Activated naive CD4-positive, alpha-beta T cell treated with anti-CD3 and anti-CD28 coated beads, Interleukin-2, amount 10 ng/mL, durations not matched to agents 7 days and 5 days (primary cell): Measurements from ENCODE around the gene RNF166.
A peak's percentile ranks its signal among the peaks of the same experiment; 100 is the strongest.

ENCODE experiments used
- CTCF ChIA-PET: fragments of 350-600 bp; sonication (Branson Sonifier 250); formaldehyde crosslinking; loops from one replicate; lab custom pipeline; 2021; ENCODE audit warnings: antibody characterized with exemption; lab: Charles Lee
- DNase-seq: peaks from one replicate; pipeline ENCODE4 v3.0.0-alpha.2; 2020
- H3K27ac Mint-ChIP-seq: one replicate; pipeline ENCODE4 v1.8.0; 2021; ENCODE audit warnings: mild to moderate bottlenecking, moderate library complexity, mixed read lengths
- H3K27me3 Mint-ChIP-seq: one replicate; pipeline ENCODE4 v1.8.0; 2021; ENCODE audit warnings: mild to moderate bottlenecking, mixed read lengths
- H3K36me3 Mint-ChIP-seq: one replicate; pipeline ENCODE4 v1.8.0; 2021; ENCODE audit warnings: mixed read lengths
- H3K4me1 Mint-ChIP-seq: one replicate; pipeline ENCODE4 v1.8.0; 2021; ENCODE audit warnings: mixed read lengths
- H3K4me3 Mint-ChIP-seq: one replicate; pipeline ENCODE4 v1.8.0; 2021; ENCODE audit warnings: mild to moderate bottlenecking, moderate library complexity, mixed read lengths
- H3K9me3 Mint-ChIP-seq: one replicate; pipeline ENCODE4 v1.8.0; 2021; ENCODE audit warnings: mixed read lengths

RNF166 gene

DNA sequence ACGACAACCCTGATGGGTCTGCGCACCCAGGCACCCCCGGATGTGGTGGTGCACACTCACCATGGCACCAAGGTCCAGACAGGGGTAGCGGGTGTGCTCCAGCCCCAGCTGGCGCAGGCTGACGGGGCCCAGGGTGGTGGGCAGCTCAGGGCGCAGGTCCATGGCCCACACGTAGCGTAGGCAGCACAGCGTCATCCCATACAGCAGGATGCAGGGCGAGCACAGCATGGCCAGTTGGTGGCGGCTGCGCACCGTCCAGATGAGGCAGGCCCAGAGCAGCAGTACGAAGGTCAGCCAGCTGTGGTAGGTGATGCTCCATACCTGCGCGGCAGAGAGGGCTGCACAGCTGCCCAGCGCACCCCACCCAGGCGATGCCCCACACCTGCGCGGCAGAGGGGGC lies 29.9 kb upstream of the RNF166 start:
- Mint-ChIP-seq H3K27me3 (no peaks in the 10 kb centered on the region), H3K27ac (no peak overlapping the region), H3K4me3 (no peak overlapping the region), H3K36me3 (peaks cover 17% of the 10 kb centered on the region), H3K4me1 (peaks cover 7% of the 10 kb centered on the region), H3K9me3 (no peaks in the 10 kb centered on the region)
- CTCF ChIA-PET = interaction anchor here (1.0 to 3.6 kb wide), 4 partner anchors 10 to 79 kb away, joined by 3 to 49 read pairs (median 12); no protein-coding TSS in a partner anchor
- no peak for DNase-seq

GRCh38 chr16:88735616-88736015 lies 29.4 kb upstream of the RNF166 start:
- Mint-ChIP-seq H3K9me3 (no peaks in the 10 kb centered on the region), H3K27me3 (no peaks in the 10 kb centered on the region), H3K4me1 (peaks cover 9% of the 10 kb centered on the region), H3K27ac (no peak overlapping the region), H3K4me3 (no peak overlapping the region), H3K36me3 (peaks cover 19% of the 10 kb centered on the region)
- CTCF ChIA-PET = interaction anchor here (1.4 to 3.6 kb wide), 3 partner anchors 11 to 50 kb away, joined by 4 to 49 read pairs (median 19); no protein-coding TSS in a partner anchor
- no peak for DNase-seq

DNA sequence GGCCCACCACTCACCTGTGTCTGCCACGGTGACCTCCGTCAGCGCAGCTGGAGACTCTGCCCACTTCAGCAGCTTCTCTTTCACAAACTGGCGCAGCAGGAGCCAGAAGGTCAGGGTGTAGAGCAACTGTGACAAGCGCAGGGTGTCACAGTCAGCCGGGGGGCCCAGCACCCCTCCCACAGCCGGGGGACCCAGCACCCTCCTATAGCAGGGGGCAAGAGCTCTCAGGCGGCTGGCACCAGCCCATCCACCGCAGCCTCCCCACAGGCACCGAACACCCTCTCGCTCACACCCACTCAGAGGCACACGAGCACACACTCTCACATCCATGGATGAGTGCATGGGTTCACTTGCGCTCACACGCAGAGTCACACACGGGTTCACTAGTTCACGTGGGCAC lies 28.9 kb upstream of the RNF166 start:
- Mint-ChIP-seq H3K27ac (no peak overlapping the region), H3K4me1 (peaks cover 9% of the 10 kb centered on the region), H3K4me3 (no peak overlapping the region), H3K27me3 (no peaks in the 10 kb centered on the region), H3K36me3 (peaks cover 21% of the 10 kb centered on the region), H3K9me3 (no peaks in the 10 kb centered on the region)
- CTCF ChIA-PET = interaction anchor here (1.4 to 3.6 kb wide), 2 partner anchors 46 to 51 kb away, joined by 4 to 49 read pairs; no protein-coding TSS in a partner anchor
- DNase-seq = no peak

DNA sequence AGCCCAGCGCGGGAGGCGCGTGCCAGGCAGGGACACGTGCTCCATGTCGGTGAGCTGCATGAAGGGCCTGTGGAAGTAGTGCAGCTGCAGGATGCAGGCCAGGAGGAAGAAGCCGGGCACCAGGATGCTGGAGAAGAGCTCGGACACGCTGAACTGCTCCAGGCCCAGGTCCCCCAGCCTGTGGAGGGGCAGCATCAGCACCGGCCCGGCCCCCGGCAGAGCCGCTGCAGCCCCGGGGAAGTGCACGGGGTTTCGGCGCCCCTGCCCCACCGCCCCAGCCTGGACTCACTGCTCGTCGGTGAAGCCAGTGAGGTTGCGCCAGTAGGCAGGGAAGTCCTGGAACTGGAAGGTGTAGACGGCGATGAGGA lies 28.1 kb upstream of the RNF166 start:
- H3K4me1 Mint-ChIP-seq = peaks cover 9% of the 10 kb centered on the region
- CTCF ChIA-PET = interaction anchor here (0.7 to 0.9 kb wide), 2 partner anchors 9 to 13 kb away, joined by 3 read pairs; no protein-coding TSS in a partner anchor
- no peaks in the 10 kb centered on the region for H3K27me3 Mint-ChIP-seq
- no peak overlapping the region for H3K27ac Mint-ChIP-seq
- H3K9me3 Mint-ChIP-seq = no peaks in the 10 kb centered on the region
- no peak overlapping the region for H3K4me3 Mint-ChIP-seq
- H3K36me3 Mint-ChIP-seq = peaks cover 25% of the 10 kb centered on the region
- DNase-seq = no peak

GRCh38 chr16:88733630-88734360 lies 27.6 kb upstream of the RNF166 start:
- Mint-ChIP-seq H3K36me3 (peaks cover 24% of the 10 kb centered on the region), H3K9me3 (no peaks in the 10 kb centered on the region)

DNA sequence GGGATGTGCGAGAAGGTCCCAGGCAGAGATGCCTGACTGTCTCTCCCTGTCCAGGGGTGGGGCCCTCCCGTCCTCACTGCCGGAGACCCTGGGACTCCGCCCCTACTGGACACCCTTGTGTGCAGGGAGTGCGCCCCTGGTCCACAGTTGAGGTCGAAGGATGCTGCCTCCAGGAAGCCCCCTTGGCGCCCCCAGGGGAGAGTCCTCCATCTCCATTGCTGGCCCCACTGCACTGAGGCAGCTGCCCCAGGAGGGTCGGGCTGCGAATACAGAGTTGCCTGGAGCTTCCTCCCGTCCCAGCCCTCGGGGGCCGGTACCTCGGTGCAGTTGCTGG lies 26.7 kb upstream of the RNF166 start:
- Mint-ChIP-seq H3K27ac (peak overlapping the region; percentile 33), H3K9me3 (no peaks in the 10 kb centered on the region), H3K36me3 (peaks cover 21% of the 10 kb centered on the region), H3K4me3 (no peak overlapping the region), H3K4me1 (peaks cover 7% of the 10 kb centered on the region), H3K27me3 (no peaks in the 10 kb centered on the region)
- no peak for DNase-seq
- CTCF ChIA-PET = no interaction called here

More at GRCh38 chr16:88733630-88734360, 27.6 kb upstream of the RNF166 start:
- no peak overlapping the region for H3K4me3 Mint-ChIP-seq
- CTCF ChIA-PET = interaction anchor here (0.7 to 0.9 kb wide), 2 partner anchors 9 to 14 kb away, joined by 3 read pairs; no protein-coding TSS in a partner anchor
- H3K27ac Mint-ChIP-seq = no peak overlapping the region
- peaks cover 9% of the 10 kb centered on the region for H3K4me1 Mint-ChIP-seq
- no peak for DNase-seq
- no peaks in the 10 kb centered on the region for H3K27me3 Mint-ChIP-seq

DNA sequence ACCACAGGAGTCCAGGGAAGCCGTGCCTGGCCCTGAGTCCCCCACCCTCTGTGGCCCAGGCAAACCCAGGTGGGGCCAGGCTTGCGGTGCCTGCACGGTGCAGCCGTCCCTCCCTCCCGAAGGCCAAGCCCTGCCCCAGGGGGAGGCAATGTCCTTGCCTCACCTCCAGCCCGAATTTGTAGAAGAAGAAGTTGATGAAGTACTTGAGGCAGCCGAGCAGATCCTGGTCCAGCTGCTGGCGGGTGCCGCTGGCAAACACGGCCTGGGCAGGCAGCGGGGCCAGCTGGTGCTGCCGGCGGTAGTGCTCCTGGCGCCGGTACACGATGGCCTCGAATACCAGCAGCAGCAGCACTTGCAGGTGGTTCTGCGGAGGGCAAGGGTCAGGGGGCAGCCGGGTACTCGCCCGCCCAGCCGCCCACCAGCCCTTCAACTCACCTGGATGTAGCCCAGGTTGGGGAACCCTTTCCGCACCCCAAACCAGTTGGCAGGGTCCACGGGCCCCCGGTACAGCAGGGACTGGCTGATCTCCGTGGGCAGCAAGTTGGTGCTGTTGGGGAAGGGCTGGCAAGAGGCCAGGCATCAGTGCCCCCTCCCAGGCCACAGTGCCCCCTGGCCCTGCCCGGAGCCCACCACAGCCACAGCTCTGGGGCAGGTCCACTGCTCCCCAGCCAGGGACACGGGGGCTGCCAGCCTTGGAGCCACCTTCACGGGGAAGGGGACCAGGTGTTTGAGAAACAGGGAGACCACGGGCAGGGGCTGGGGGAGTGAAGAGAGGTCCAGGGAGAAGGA lies 26.2 kb upstream of the RNF166 start:
- H3K9me3 Mint-ChIP-seq = no peaks in the 10 kb centered on the region
- no peak for DNase-seq
- peaks cover 23% of the 10 kb centered on the region for H3K36me3 Mint-ChIP-seq
- no peaks in the 10 kb centered on the region for H3K27me3 Mint-ChIP-seq
- H3K4me3 Mint-ChIP-seq = no peak overlapping the region
- H3K4me1 Mint-ChIP-seq = peaks cover 7% of the 10 kb centered on the region
- peak overlapping the region; percentile 33 for H3K27ac Mint-ChIP-seq
- CTCF ChIA-PET = no interaction called here

GRCh38 chr16:88731699-88732098 lies 25.5 kb upstream of the RNF166 start:
- DNase-seq = no peak
- Mint-ChIP-seq H3K4me3 (no peak overlapping the region), H3K27ac (peak overlapping the region; percentile 65), H3K4me1 (peaks cover 7% of the 10 kb centered on the region), H3K27me3 (no peaks in the 10 kb centered on the region), H3K36me3 (peaks cover 23% of the 10 kb centered on the region), H3K9me3 (no peaks in the 10 kb centered on the region)
- CTCF ChIA-PET = no interaction called here

DNA sequence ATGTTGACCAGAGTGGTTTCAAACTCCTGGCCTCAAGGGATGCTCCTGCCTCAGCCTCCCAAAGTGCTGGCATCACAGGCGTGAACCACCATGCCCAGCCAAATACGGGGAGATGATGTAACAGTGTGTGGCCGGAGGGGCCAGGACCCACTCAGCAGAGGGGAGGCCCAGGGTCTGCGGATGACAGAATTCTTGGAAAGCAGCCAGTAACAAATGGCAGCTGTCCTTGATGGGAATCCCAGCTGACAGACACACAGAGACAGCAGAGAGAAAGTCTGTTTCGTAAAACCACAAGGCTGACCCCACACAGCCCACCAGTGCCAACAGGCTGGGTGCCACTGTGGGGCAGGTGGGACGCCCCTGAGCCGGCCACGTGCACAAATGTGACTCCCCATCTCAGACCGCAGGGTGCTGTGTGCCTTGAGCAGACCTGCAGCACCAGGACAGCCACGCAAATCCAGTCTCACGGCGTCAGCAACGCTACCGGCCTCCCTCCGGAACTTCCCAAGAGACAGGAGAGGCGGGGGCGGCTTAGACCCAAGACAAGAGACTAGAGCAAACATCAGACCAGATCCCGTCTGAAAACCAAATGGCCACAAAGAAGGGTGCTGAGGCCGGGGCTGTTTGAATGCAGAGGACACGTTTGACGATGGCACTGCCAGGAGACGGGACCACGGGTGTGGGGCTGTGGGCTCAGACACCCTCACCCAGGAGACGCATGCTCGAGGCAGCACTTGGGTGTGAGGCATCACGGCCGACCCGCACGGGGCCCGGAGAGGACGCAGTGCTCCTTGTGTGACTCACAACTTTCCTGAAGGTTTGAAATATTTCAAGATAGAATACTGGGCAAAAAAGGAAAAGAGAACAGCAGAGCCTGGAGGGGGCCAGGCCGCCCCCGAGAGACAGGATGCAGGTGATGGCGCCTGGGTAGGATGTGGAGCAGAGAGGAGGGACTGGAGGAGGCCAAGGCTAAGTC lies 24.7 kb upstream of the RNF166 start:
- Mint-ChIP-seq H3K4me1 (peaks cover 7% of the 10 kb centered on the region), H3K4me3 (no peak overlapping the region), H3K9me3 (no peaks in the 10 kb centered on the region), H3K36me3 (peaks cover 28% of the 10 kb centered on the region), H3K27ac (peak overlapping the region; percentile 65), H3K27me3 (no peaks in the 10 kb centered on the region)
- CTCF ChIA-PET = no interaction called here
- DNase-seq = no peak

- peaks cover 37% of the 10 kb centered on the region for H3K36me3 Mint-ChIP-seq
- no peaks in the 10 kb centered on the region for H3K27me3 Mint-ChIP-seq
- no peaks in the 10 kb centered on the region for H3K9me3 Mint-ChIP-seq
- peaks cover 7% of the 10 kb centered on the region for H3K4me1 Mint-ChIP-seq
- DNase-seq = no peak
- no peak overlapping the region for H3K27ac Mint-ChIP-seq
- CTCF ChIA-PET = no interaction called here
- H3K4me3 Mint-ChIP-seq = no peak overlapping the region
Measured at GRCh38 chr16:88727871-88728270, 21.7 kb upstream of the RNF166 start.

DNA sequence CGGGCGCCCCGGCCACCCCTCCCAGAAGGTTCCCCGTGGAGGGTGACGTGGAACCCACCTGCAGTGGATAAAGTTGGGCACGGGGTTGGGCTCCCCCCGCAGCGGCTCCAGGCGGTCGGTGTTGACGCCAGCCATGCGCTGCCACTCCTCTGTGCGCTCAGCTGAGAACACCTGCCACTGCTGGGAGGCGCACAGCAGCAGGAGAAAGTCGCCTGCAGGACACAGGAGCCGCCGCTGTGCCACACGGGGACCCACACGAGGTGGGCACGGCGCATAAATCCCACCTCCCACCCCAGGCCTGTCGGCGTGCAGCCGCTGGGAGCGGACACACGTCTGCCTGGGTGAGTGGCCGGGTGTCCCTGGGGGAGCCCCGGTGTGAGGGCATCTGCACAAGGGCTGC lies 20.8 kb upstream of the RNF166 start:
- Mint-ChIP-seq H3K4me3 (no peak overlapping the region), H3K4me1 (peaks cover 7% of the 10 kb centered on the region), H3K27me3 (no peaks in the 10 kb centered on the region), H3K27ac (no peak overlapping the region), H3K9me3 (no peaks in the 10 kb centered on the region), H3K36me3 (peaks cover 37% of the 10 kb centered on the region)
- CTCF ChIA-PET = no interaction called here
- no peak for DNase-seq

DNA sequence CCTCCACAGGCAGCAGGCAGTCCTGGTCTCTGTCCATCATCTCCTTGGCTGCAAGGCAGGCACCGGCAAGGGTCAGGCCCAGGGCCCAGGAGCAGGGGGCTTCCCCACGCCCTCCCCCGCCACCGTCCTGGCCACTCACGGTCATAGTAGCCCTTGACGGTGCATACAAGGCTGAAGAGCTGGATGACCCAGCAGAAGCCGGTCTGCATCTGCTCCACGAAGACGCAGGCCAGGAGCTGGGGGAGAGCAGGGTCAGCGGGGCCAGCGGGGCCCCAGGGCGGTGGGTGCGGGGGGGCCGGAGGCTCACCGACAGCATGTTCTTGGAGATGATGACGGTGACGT lies 20.2 kb upstream of the RNF166 start:
- Mint-ChIP-seq H3K4me3 (no peak overlapping the region), H3K27ac (no peak overlapping the region), H3K36me3 (peaks cover 34% of the 10 kb centered on the region), H3K9me3 (no peaks in the 10 kb centered on the region), H3K27me3 (no peaks in the 10 kb centered on the region), H3K4me1 (peaks cover 4% of the 10 kb centered on the region)
- DNase-seq = no peak
- CTCF ChIA-PET = no interaction called here

GRCh38 chr16:88725609-88726407 lies 19.6 kb upstream of the RNF166 start:
- H3K9me3 Mint-ChIP-seq = no peaks in the 10 kb centered on the region
- no peak overlapping the region for H3K4me3 Mint-ChIP-seq
- H3K27ac Mint-ChIP-seq = peak overlapping the region; percentile 60
- peaks cover 31% of the 10 kb centered on the region for H3K36me3 Mint-ChIP-seq
- H3K4me1 Mint-ChIP-seq = no peaks in the 10 kb centered on the region
- no peak for DNase-seq
- no peaks in the 10 kb centered on the region for H3K27me3 Mint-ChIP-seq
- CTCF ChIA-PET = no interaction called here
